GM18951 (cell line): ENCODE results near the gene HOXD3.

ENCODE experiments used
- POLR2A ChIP-seq: IDR thresholded peaks from 4 replicates; pipeline ENCODE4 v1.6.1; 2011; ENCODE audit warnings: mild to moderate bottlenecking; ENCODE audit not compliant: insufficient read length, insufficient read depth; ENCODE audit errors: extremely low read depth
- in situ Hi-C: fragments of 300-500 bp; cut with MboI; formaldehyde crosslinking; loops from one replicate; pipeline ENCODE4 v1.12.0; 2022; ENCODE audit warnings: low sequenced_read_pairs, mixed read lengths, inconsistent platforms; ENCODE audit not compliant: unreplicated experiment

HOXD3 gene

DNA sequence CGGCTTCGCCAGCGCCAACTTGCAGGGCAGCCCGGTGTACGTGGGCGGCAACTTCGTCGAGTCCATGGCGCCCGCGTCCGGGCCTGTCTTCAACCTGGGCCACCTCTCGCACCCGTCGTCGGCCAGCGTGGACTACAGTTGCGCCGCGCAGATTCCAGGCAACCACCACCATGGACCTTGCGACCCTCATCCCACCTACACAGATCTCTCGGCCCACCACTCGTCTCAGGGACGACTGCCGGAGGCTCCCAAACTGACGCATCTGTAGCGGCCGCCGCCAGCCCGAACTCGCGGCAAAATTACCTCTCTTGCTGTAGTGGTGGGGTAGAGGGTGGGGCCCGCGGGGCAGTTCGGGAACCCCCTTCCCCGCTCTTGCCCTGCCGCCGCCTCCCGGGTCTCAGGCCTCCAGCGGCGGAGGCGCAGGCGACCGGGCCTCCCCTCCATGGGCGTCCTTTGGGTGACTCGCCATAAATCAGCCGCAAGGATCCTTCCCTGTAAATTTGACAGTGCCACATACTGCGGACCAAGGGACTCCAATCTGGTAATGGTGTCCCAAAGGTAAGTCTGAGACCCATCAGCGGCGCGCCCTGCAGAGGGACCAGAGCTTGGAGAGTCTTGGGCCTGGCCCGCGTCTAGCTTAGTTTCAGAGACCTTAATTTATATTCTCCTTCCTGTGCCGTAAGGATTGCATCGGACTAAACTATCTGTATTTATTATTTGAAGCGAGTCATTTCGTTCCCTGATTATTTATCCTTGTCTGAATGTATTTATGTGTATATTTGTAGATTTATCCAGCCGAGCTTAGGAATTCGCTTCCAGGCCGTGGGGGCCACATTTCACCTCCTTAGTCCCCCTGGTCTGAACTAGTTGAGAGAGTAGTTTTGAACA lies 15.1 kb downstream of the HOXD3 start:
- no peak for TF ChIP-seq POLR2A

DNA sequence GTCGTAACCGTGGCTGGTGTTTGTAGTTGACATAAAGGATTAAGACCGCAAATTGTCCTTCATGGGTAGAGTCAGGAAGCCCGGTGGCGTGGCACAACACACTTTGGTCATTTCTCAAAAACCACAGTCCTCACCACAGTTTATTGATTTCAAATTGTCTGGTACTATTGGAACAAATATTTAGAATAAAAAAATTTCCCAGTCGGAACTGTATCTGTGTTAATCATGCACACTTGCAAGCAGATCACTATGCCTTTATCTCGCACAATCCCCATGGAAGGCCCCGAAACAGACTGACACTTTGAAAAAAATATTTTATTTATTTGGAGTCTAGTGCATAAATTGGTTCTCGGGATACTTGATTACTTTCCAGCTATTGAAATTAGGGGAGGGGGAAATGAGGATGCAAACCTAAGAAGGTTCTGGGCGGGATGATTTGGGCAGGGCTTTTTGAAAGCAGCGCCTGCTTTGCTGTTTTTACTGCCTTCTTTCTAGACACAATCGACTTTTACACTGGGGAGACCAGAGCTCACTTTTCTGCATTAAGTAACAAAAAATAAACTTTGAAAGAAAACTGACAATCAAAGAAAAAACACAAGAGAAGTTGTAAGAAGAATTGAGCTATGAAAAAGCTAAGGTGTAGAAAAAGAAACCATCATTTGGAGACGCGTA lies 15.9 kb downstream of the HOXD3 start:
- TF ChIP-seq POLR2A = no peak
- in situ Hi-C loops = no loop called here

More for the DNA sequence above, 15.1 kb downstream of the HOXD3 start:
- in situ Hi-C loops = no loop called here

GRCh38 chr2:176173567-176174381 lies 16.7 kb downstream of the HOXD3 start:
- no peak for TF ChIP-seq POLR2A
- in situ Hi-C loops = no loop called here

DNA sequence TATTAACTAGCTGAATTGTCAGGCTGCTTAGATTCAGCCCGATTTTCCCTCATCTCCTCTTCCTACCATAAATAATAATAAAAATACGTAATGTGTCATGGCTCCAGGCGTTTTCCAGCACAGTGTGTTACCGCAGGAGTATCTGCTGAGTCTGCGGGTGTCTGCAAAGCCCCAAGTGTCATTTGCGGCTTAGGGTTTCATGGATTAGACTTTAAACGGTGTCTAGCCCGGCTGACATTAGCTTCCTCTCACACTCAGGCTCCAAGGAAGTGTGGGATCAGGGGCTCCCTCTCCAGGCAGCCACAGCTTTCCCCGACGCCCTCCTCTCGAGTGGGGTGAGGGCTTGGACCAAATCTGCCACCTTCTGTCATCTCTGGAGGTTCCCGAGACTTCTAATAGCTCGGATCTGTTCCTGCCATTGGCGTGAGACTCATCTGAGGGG lies 17.3 kb downstream of the HOXD3 start:
- in situ Hi-C loops = no loop called here
- TF ChIP-seq POLR2A = no peak

- in situ Hi-C loops = no loop called here
- no peak for TF ChIP-seq POLR2A
Observed at GRCh38 chr2:176174824-176175708, 18.0 kb downstream of the HOXD3 start.

DNA sequence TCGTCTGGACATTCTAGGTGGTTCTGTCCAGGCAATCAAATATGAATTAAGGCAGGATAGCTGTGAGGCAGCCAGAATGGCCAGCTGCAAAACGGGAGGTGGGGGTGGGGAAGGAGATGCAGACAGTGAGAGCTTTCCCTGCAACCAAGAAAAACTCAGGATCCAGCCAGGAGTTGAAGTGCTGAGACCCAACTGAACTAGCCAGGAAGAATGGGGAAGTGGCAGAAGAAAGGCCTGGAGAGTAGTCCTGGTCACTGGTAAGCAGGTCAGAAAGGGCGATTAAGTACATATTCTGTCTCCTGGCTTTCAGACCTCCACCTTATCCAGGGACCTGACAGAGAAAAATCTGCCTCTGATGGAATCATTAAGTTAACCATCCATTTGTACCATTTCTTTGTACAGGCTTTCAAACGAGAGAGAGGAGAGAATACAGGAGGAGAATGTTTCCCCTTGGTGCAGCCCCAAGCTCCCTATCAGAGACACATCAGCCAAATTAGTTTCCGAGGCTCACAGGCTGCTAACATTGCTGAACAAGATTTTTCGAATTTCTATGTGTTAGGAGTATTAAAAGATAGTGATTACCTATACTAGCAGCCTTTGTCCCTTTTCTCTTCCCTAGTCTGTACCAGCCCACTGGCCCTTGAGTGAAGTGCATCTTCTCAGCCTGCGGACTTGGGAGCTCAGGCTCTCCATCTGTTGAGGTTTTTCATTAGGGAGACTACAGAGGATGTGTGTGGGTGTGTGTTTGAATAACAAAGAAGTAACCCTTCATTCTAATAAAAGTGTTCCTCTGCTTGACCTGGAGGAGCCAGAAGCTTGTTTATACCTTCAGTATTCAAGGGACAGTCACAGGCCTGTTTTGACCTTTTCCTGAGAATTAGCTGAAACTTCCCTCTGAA lies 18.9 kb downstream of the HOXD3 start:
- in situ Hi-C loops = no loop called here
- TF ChIP-seq POLR2A = no peak

GRCh38 chr2:176177580-176178037 lies 20.5 kb downstream of the HOXD3 start:
- no peak for TF ChIP-seq POLR2A

DNA sequence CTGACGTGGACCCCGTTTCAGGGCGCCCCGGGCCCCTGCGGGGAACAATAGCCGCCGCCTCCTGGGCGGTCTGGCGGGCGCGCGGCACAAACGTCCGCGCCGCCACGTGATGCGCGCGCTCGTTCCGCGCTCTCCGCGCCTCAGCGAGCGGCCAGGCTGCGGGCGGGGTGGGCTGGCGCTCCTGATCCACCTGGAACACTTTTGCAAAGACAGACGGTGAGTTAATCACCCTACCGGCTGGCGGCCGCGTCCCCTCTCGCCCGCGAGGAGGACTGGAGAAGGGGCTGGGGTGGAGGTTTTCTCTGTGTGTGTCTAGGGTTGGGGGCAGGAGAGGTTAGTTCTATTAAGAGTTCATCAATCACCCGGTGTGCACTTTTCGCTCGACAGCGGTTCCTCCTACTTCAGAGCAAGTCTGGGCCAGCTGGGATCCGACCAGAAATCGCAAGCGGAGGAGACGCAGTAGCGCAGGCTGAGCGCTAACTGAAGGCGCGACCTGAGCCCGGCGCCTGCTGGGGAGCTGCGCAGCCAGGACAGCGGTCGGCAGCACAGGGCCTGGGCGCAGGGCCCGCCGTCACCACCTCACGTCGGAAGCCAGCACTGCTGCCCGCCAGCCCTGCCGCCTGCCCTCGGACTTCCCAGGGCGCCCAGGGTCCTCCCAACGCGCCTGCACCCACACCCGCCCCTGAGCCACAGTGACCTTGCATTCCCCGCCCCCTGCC lies 21.1 kb downstream of the HOXD3 start:
- in situ Hi-C loops = no loop called here

More at GRCh38 chr2:176177580-176178037, 20.5 kb downstream of the HOXD3 start:
- in situ Hi-C loops = no loop called here

GRCh38 chr2:176178757-176179295 lies 21.7 kb downstream of the HOXD3 start:
- TF ChIP-seq POLR2A = no peak
- in situ Hi-C loops = no loop called here

More for the DNA sequence above, 21.1 kb downstream of the HOXD3 start:
- TF ChIP-seq POLR2A = no peak

- no peak for TF ChIP-seq POLR2A
- in situ Hi-C loops = no loop called here
Observed at GRCh38 chr2:176181551-176181950, 24.4 kb downstream of the HOXD3 start.

DNA sequence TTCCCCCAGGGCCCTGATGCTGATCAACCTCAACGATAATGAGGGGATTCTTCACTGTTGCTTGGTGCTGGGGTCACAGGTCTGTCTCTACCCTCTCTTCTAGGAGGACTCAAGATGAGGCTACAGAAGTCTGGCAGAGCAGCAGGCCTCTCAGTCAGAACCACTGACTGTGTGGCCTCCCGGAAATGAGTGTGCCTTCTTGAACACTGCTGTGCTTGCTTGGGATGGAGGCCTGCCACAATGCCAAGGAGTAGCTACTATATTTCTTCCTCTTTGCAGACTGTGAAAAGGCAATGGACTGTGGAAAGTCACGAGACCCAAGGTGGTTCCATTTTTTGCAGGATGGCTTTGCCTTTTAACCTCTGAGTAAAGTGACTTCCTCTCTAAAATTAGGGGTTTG lies 25.6 kb downstream of the HOXD3 start:
- no peak for TF ChIP-seq POLR2A
- in situ Hi-C loops = no loop called here

DNA sequence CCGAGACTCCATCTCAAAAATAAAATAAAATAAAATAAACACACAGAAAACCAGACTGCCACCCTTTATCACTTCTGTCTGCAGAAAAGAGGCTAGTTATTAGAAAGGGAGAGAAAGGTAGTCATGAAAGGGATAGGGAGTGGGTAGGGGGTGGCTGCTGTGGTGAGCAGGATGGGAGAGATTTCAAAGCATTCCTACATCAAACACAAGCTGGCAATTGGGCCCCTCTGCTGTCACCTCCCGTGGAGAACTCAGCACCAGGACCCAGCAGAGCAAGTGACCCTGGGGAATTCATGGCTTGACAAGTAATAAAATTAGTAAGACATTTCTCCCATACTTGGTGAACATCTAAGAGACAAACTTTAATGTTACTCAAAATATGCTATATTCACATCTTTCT lies 27.6 kb downstream of the HOXD3 start:
- TF ChIP-seq POLR2A = no peak
- in situ Hi-C loops = no loop called here
